IgD-negative memory B cell (primary cell): Measurements from ENCODE around the gene TBC1D24. TPM values are rescaled to one million over a fixed set of nuclear protein-coding genes. Genes with fewer than 3 reads are reported as not detected.
"Not testable (repeated sequence)": the region's sequence is repeated elsewhere in the genome, so short reads cannot be mapped to it uniquely, and the experiment has no call there.

Experiments
- H3K27ac Mint-ChIP-seq, 3 donors: one replicate each; pipeline ENCODE4 v1.8.0; 2020 to 2022; ENCODE audit warnings: mild to moderate bottlenecking in 3 of 3, mixed read lengths in 3 of 3, moderate library complexity in 1 of 3
- H3K27me3 Mint-ChIP-seq: one replicate; pipeline ENCODE4 v1.8.0; 2021; ENCODE audit warnings: mixed read lengths
- H3K36me3 Mint-ChIP-seq: one replicate; pipeline ENCODE4 v1.8.0; 2020; ENCODE audit warnings: mild to moderate bottlenecking, mixed read lengths
- H3K4me1 Mint-ChIP-seq, 3 donors: one replicate each; pipeline ENCODE4 v1.8.0; 2020 to 2022; ENCODE audit warnings: mixed read lengths in 3 of 3, mild to moderate bottlenecking in 1 of 3
- H3K4me3 Mint-ChIP-seq, 4 donors: one replicate each; pipeline ENCODE4 v1.8.0; 2020 to 2022; ENCODE audit warnings: mild to moderate bottlenecking in 4 of 4, mixed read lengths in 4 of 4, moderate library complexity in 3 of 4
- H3K9me3 Mint-ChIP-seq, 3 donors: one replicate each; pipeline ENCODE4 v1.8.0; 2020 to 2021; ENCODE audit warnings: mixed read lengths in 3 of 3, mild to moderate bottlenecking in 1 of 3
- polyA plus RNA-seq: library from polyadenylated mRNA; unstranded; fragments of 300-500 nt; fragmentation: Illumina TruSeq; gene quantifications from one replicate; pipeline ENCODE4 v1.2.3, GENCODE V29; 2021

TBC1D24 gene
- polyA plus RNA-seq, 1 donor from 2014 or later, result 3.3 TPM

GRCh38 chr16:2537451-2538379 is 62.8 kb downstream of the TBC1D24 start, which contains the start of gene PDPK1:
TSS of gene PDPK1 (plus strand) at chr16:2538021. CDS start at chr16:2538113, 92 bp downstream.
- H3K27me3 Mint-ChIP-seq, result no peaks in the 10 kb centered on the region
- no peaks in the 10 kb centered on the region for H3K9me3 Mint-ChIP-seq
- H3K4me3 Mint-ChIP-seq, result peak within 1 kb of the TSS; percentile 87 to 95 (median 92)
- H3K36me3 Mint-ChIP-seq, result peaks cover 3% of the 10 kb centered on the region
- peak within 1 kb of the TSS; percentile 93 to 99 (median 95) for H3K27ac Mint-ChIP-seq
- peaks cover 27 to 35% (median 31%) of the 10 kb centered on the region in 3 donors for H3K4me1 Mint-ChIP-seq

GRCh38 chr16:2539192-2539844 is 64.4 kb downstream of the TBC1D24 start:
- not testable (repeated sequence) for H3K27me3 Mint-ChIP-seq, H3K9me3 Mint-ChIP-seq, H3K36me3 Mint-ChIP-seq
- H3K27ac Mint-ChIP-seq, result peak overlapping the region; percentile 86 to 93 (median 91)
- peaks cover 27 to 34% (median 29%) of the 10 kb centered on the region in 3 donors for H3K4me1 Mint-ChIP-seq
- peak overlapping the region; percentile 45 to 92 (median 74) for H3K4me3 Mint-ChIP-seq

- not testable (repeated sequence) for H3K9me3 Mint-ChIP-seq, H3K27me3 Mint-ChIP-seq, H3K36me3 Mint-ChIP-seq
- H3K27ac Mint-ChIP-seq, result peak overlapping the region; percentile 86 to 93 (median 91)
- H3K4me1 Mint-ChIP-seq, result peaks cover 27 to 34% (median 28%) of the 10 kb centered on the region in 3 donors
- peak overlapping the region; percentile 45 to 83 (median 74) for H3K4me3 Mint-ChIP-seq
Observed at GRCh38 chr16:2539845-2540458, 65.0 kb downstream of the TBC1D24 start.

- not testable (repeated sequence) for H3K9me3 Mint-ChIP-seq, H3K36me3 Mint-ChIP-seq, H3K27me3 Mint-ChIP-seq
- peak overlapping the region; percentile 86 to 93 (median 91) for H3K27ac Mint-ChIP-seq
- peaks cover 27 to 34% (median 28%) of the 10 kb centered on the region in 3 donors for H3K4me1 Mint-ChIP-seq
- peak overlapping the region; percentile 35 to 82 (median 72) for H3K4me3 Mint-ChIP-seq
Observed at GRCh38 chr16:2540912-2541311, 66.0 kb downstream of the TBC1D24 start.

GRCh38 chr16:2541409-2541808 is 66.5 kb downstream of the TBC1D24 start:
- not testable (repeated sequence) for H3K27me3 Mint-ChIP-seq, H3K36me3 Mint-ChIP-seq, H3K9me3 Mint-ChIP-seq
- peak overlapping the region in 3 of 4 donors; percentile 35 to 82 (median 69) for H3K4me3 Mint-ChIP-seq
- H3K4me1 Mint-ChIP-seq, result peaks cover 27 to 34% (median 28%) of the 10 kb centered on the region in 3 donors
- H3K27ac Mint-ChIP-seq, result peak overlapping the region; percentile 86 to 93 (median 91)

GRCh38 chr16:2543771-2544170 is 68.8 kb downstream of the TBC1D24 start:
- peaks cover 20 to 28% (median 21%) of the 10 kb centered on the region in 3 donors for H3K4me1 Mint-ChIP-seq
- H3K9me3 Mint-ChIP-seq, H3K27ac Mint-ChIP-seq: not testable (repeated sequence)

GRCh38 chr16:2550283-2550878 is 75.5 kb downstream of the TBC1D24 start:
- H3K27me3 Mint-ChIP-seq, H3K27ac Mint-ChIP-seq, H3K4me1 Mint-ChIP-seq, H3K9me3 Mint-ChIP-seq, H3K4me3 Mint-ChIP-seq, H3K36me3 Mint-ChIP-seq: not testable (repeated sequence)

More at GRCh38 chr16:2543771-2544170, 68.8 kb downstream of the TBC1D24 start:
- not testable (repeated sequence) for H3K27me3 Mint-ChIP-seq, H3K4me3 Mint-ChIP-seq, H3K36me3 Mint-ChIP-seq

GRCh38 chr16:2551420-2551889 is 76.5 kb downstream of the TBC1D24 start:
- H3K27ac Mint-ChIP-seq, H3K4me3 Mint-ChIP-seq, H3K27me3 Mint-ChIP-seq, H3K9me3 Mint-ChIP-seq, H3K36me3 Mint-ChIP-seq, H3K4me1 Mint-ChIP-seq: not testable (repeated sequence)

- H3K4me3 Mint-ChIP-seq, H3K36me3 Mint-ChIP-seq, H3K4me1 Mint-ChIP-seq, H3K27ac Mint-ChIP-seq, H3K9me3 Mint-ChIP-seq, H3K27me3 Mint-ChIP-seq: not testable (repeated sequence)
Observed at GRCh38 chr16:2554709-2555425, 79.9 kb downstream of the TBC1D24 start.

Other genes starting within 250 kb of the TBC1D24 start
- gene DNASE1L2, start 238.7 kb upstream of the TBC1D24 start, polyA plus RNA-seq, result not detected
- gene ECI1, start 223.5 kb upstream of the TBC1D24 start, polyA plus RNA-seq, result 65.1 TPM
- 330 TPM for gene RNPS1, start 207.0 kb upstream of the TBC1D24 start, polyA plus RNA-seq
- gene ABCA3, start 134.4 kb upstream of the TBC1D24 start, polyA plus RNA-seq, result 1.7 TPM
- 5.6 TPM for gene CCNF, start 45.7 kb upstream of the TBC1D24 start, polyA plus RNA-seq
- 1.0 TPM for gene TEDC2, start 15.0 kb upstream of the TBC1D24 start, polyA plus RNA-seq
- gene NTN3, start 3.8 kb upstream of the TBC1D24 start, polyA plus RNA-seq, result not detected
- gene ATP6V0C, start 38.8 kb downstream of the TBC1D24 start, polyA plus RNA-seq, result 105 TPM
- 22.2 TPM for gene AMDHD2, start 45.2 kb downstream of the TBC1D24 start, polyA plus RNA-seq
- gene CEMP1, start 56.3 kb downstream of the TBC1D24 start, polyA plus RNA-seq, result 6.2 TPM
- 45.1 TPM for gene PDPK1, start 62.9 kb downstream of the TBC1D24 start, polyA plus RNA-seq
- 24.9 TPM for gene KCTD5, start 207.4 kb downstream of the TBC1D24 start, polyA plus RNA-seq
- gene PRSS27, start 245.1 kb downstream of the TBC1D24 start, polyA plus RNA-seq, result not detected